A549 (cell line): ENCODE data around the gene TXNRD1. TPM values are rescaled to one million over a fixed set of nuclear protein-coding genes. Genes with fewer than 3 reads are reported as not detected.
A peak's percentile ranks its signal among the peaks of the same experiment; 100 is the strongest.

ENCODE experiments used
- ATAC-seq, 2 experiments: fragments of 200-7000 bp in 1 of 2; fragments of >200 bp in 1 of 2; cut with Nextera tagmentation in 1 of 2; cut with Tn5 transposase in 1 of 2; 3 replicates each; pipeline versions ENCODE4 v1.8.0 to v1.9.1; 2018 to 2020; ENCODE audit warnings: mild to moderate bottlenecking in 1 of 2, moderate library complexity in 1 of 2
- CTCF ChIA-PET: fragments of 300-600 bp; sonication (Branson Sonifier 250); formaldehyde crosslinking; extraction: SDS; loops from one replicate; lab custom pipeline; 2021; ENCODE audit warnings: antibody characterized with exemption, inconsistent platforms; lab: Yijun Ruan, JAX
- POLR2A ChIA-PET: fragments of 350-600 bp; formaldehyde crosslinking; extraction: SDS; loops from one replicate; lab custom pipeline; 2021; ENCODE audit warnings: antibody characterized with exemption, inconsistent platforms; lab: Yijun Ruan, JAX
- DNase-seq, 2 experiments: peaks; one replicate each; pipeline versions ENCODE4 v3.0.0 to v3.0.0-alpha.2; 2011 to 2016; ENCODE audit warnings: low read depth in 1 of 2, low spot score in 1 of 2
- FAIRE-seq: peaks from 2 replicates; lab custom pipeline; 2011; peaks lifted over from hg19 to GRCh38; lab: Jason Lieb, UNC
- H3K27ac ChIP-seq, 2 experiments: fragments of >200 bp; sonication (Bioruptor Twin); formaldehyde crosslinking; 3 replicates each; pipeline ENCODE4 v1.5.1; 2016 to 2017
- H3K4me1 ChIP-seq: fragments of >200 bp; sonication (Bioruptor Twin); formaldehyde crosslinking; 3 replicates; pipeline ENCODE4 v1.6.1; 2016
- H3K4me2 ChIP-seq: fragments of >200 bp; sonication (Bioruptor Twin); formaldehyde crosslinking; 3 replicates; pipeline ENCODE4 v1.6.1; 2016
- H3K4me3 ChIP-seq: fragments of >200 bp; sonication (Bioruptor Twin); formaldehyde crosslinking; 3 replicates; pipeline ENCODE4 v1.5.1; 2016
- H3K9me3 ChIP-seq: fragments of >200 bp; sonication (Bioruptor Twin); formaldehyde crosslinking; 3 replicates; pipeline ENCODE4 v1.6.1; 2016
- ATOH8 ChIP-seq: fragments of 250-450 bp; sonication (Bioruptor Pico); IDR thresholded peaks from 2 replicates; pipeline ENCODE4 v1.5.0; 2020; ENCODE audit warnings: low read depth, mild to moderate bottlenecking, moderate library complexity
- BCL3 ChIP-seq: fragments of >200 bp; sonication (Bioruptor Twin); formaldehyde crosslinking; IDR thresholded peaks from 3 replicates; pipeline ENCODE4 v1.6.1; 2016
- CBX8 ChIP-seq: fragments of 200-600 bp; sonication (generic); IDR thresholded peaks from 2 replicates; pipeline ENCODE4 v1.6.1; 2016
- EHMT2 ChIP-seq: fragments of 200-600 bp; sonication (generic); IDR thresholded peaks from 2 replicates; pipeline ENCODE4 v1.6.1; 2016; ENCODE audit warnings: antibody characterized with exemption, low read depth, mild to moderate bottlenecking, moderate library complexity
- FOSB ChIP-seq: fragments of 250-450 bp; sonication (Bioruptor Pico); IDR thresholded peaks from 2 replicates; pipeline ENCODE4 v1.5.0; 2020; ENCODE audit warnings: mild to moderate bottlenecking, moderate library complexity
- FOSL2 ChIP-seq, 2 experiments: fragments of 450-650 bp in 1 of 2; fragments of >200 bp in 1 of 2; sonication (Bioruptor Twin) in 1 of 2; formaldehyde crosslinking; IDR thresholded peaks; 2 replicates each; pipeline versions ENCODE4 v1.5.0 to v1.6.1; 2016 to 2020; ENCODE audit warnings: mild to moderate bottlenecking in 1 of 2, moderate library complexity in 1 of 2
- FOXS1 ChIP-seq: fragments of 250-450 bp; sonication (Bioruptor Pico); IDR thresholded peaks from 2 replicates; pipeline ENCODE4 v1.5.0; 2020; ENCODE audit warnings: mild to moderate bottlenecking, moderate library complexity
- HDAC2 ChIP-seq: fragments of 200-600 bp; sonication (generic); IDR thresholded peaks from 2 replicates; pipeline ENCODE4 v1.6.1; 2016
- HMGXB4 ChIP-seq: fragments of 250-450 bp; sonication (Bioruptor Pico); IDR thresholded peaks from 2 replicates; pipeline ENCODE4 v1.5.0; 2021; ENCODE audit warnings: mild to moderate bottlenecking, moderate library complexity, borderline replicate concordance
- HOXB5 ChIP-seq: fragments of 250-450 bp; sonication (Bioruptor Pico); IDR thresholded peaks from 2 replicates; pipeline ENCODE4 v1.5.0; 2020; ENCODE audit warnings: mild to moderate bottlenecking, moderate library complexity
- JUN ChIP-seq, 2 experiments: fragments of >200 bp; sonication (Bioruptor Twin); formaldehyde crosslinking; IDR thresholded peaks; 2 replicates in 1 of 2; 3 replicates in 1 of 2; pipeline ENCODE4 v1.6.1; 2016 to 2017
- MAFK ChIP-seq: fragments of 450-650 bp; IDR thresholded peaks from 2 replicates; pipeline ENCODE4 v1.6.1; 2014; ENCODE audit not compliant: partially characterized antibody
- MAX ChIP-seq: IDR thresholded peaks from 2 replicates; pipeline ENCODE4 v1.6.1; 2012
- POLR2AphosphoS2 ChIP-seq: conservative IDR thresholded peaks from 2 replicates; pipeline ENCODE4 v1.6.1; 2012; ENCODE audit warnings: low read length, improper control_type of control experiment, inconsistent platforms
- RCOR1 ChIP-seq: fragments of 150-350 bp; IDR thresholded peaks from 2 replicates; pipeline ENCODE4 v1.6.1; 2014; ENCODE audit warnings: antibody characterized with exemption, low read length, low read depth
- REST ChIP-seq: fragments of 200-600 bp; sonication (generic); IDR thresholded peaks from 2 replicates; pipeline ENCODE4 v1.6.1; 2016; ENCODE audit warnings: antibody characterized with exemption, mild to moderate bottlenecking, moderate library complexity
- TFCP2L1 ChIP-seq: fragments of 250-450 bp; sonication (Bioruptor Pico); IDR thresholded peaks from 2 replicates; pipeline ENCODE4 v1.5.0; 2021; ENCODE audit warnings: mild to moderate bottlenecking
- TP53 ChIP-seq: fragments of 250-450 bp; sonication (Bioruptor Pico); IDR thresholded peaks from 2 replicates; pipeline ENCODE4 v1.5.0; 2021; ENCODE audit warnings: mild to moderate bottlenecking, moderate library complexity
- ZSCAN20 ChIP-seq: fragments of 250-450 bp; sonication (Bioruptor Pico); IDR thresholded peaks from 2 replicates; pipeline ENCODE4 v1.8.0; 2022; ENCODE audit warnings: mild to moderate bottlenecking, moderate library complexity
- WGBS: methylation state at CpG from one replicate; pipeline ENCODE4 v1.1.6; 2017; ENCODE audit errors: missing lambda C conversion rate; 5-methylcytosine and 5-hydroxymethylcytosine counted together
- polyA plus RNA-seq, 4 experiments: library from polyadenylated mRNA; depleted of rRNA in 3 of 4; stranded (reverse); fragments of >200 nt; fragmentation: RNase III in 1 of 4; extraction: RNeasy Plus Mini Kit Qiagen cat#74134 plus additional on column Dnase treatment in 1 of 4; gene quantifications; 2 replicates in 3 of 4; 3 replicates in 1 of 4; pipeline ENCODE4 v1.2.3, GENCODE V29; 2011 to 2017
- TF ChIP-seq, protein P1 (sequence below): fragments of >200 bp; sonication (Bioruptor Twin); formaldehyde crosslinking; IDR thresholded peaks from 2 replicates; pipeline ENCODE4 v1.6.1; 2016

The TXNRD1 gene
- polyA plus RNA-seq, 2 of the 4 experiments (the other 2 are of a cell fraction) = 899 to 1,230 TPM

GRCh38 chr12:104316936-104317335, 101.4 kb downstream of the TXNRD1 start (continued):
- TF ChIP-seq MAX = no peak
- TF ChIP-seq, all 56 proteins: peak for 4

DNA sequence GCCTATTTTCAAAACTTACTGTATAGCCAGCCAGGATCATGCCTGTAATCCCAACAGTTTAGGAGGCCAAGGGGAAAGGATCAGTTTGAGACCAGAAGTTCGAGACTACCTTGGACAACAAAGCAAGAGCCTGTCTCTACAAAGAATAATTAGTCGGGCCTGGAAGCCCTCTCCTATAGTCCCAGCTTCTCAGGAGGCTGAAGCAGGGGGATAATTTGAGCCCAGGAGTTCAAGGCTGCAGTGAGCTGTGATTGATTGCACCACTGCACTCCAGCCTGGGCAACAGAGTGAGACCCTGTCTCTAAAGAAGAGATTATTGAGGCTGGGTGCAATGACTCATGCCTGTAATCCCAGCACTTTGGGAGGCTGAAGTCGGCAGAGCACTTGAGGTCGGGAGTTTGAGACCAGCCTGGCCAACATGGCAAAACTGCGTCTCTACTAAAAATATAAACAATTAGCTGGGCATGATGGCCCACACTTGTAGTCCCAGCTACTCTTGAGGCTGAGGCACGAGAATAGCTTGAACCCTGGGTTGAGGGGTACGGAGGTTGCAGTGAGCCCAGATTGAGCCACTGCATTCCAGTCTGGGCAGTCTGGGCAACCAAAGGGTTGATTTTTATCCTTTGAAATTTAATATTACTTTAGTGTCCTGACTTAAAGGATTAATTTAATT, 102.1 kb downstream of the TXNRD1 start:
- ATAC-seq (peak in 1 of 2 experiments; percentile 6; a peak in 3 of 6 replicates), FAIRE-seq (no peak), DNase-seq (peak in 1 of 2 experiments; percentile 41)
- TF ChIP-seq RCOR1 (no peak), REST (no peak), HDAC2 (no peak), JUN (IDR thresholded peaks at IDR 0.05) (peak in 1 of 2 experiments; percentile 54; a peak in 3 of 5 replicates), FOSL2 (IDR thresholded peaks at IDR 0.05) (no peak; the same call in 1 of the 2 replicates), FOSL2 (CRISPR knock-in tag; IDR thresholded peaks at IDR 0.05) (peak; percentile 65), TP53 (CRISPR knock-in tag) (peak; percentile 18; the same call in 1 of the 2 replicates), TFCP2L1 (CRISPR knock-in tag) (0 out of 2 replicates have a peak, but pooled peaks have one; percentile 61), HMGXB4 (CRISPR knock-in tag) (0 out of 2 replicates have a peak, but pooled peaks have one; percentile 49), ATOH8 (CRISPR knock-in tag) (no peak), EHMT2 (no peak), MAFK (no peak), FOXS1 (CRISPR knock-in tag) (no peak), BCL3 (no peak), CBX8 (no peak), HOXB5 (CRISPR knock-in tag) (no peak), FOSB (CRISPR knock-in tag) (0 out of 2 replicates have a peak, but pooled peaks have one; percentile 18), POLR2AphosphoS2 (peak; percentile 86), ZSCAN20 (CRISPR knock-in tag) (no peak)
- TF ChIP-seq, protein P1, sequence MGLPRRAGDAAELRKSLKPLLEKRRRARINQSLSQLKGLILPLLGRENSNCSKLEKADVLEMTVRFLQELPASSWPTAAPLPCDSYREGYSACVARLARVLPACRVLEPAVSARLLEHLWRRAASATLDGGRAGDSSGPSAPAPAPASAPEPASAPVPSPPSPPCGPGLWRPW = no peak
- ChIA-PET POLR2A (interaction anchor here (1.2 to 1.4 kb wide), 2 partner anchors 9 to 15 kb away, joined by 3 read pairs; no protein-coding TSS in a partner anchor), CTCF (interaction anchor here (1.4 kb wide), 1 partner anchor 9 kb away, joined by 4 read pairs; no protein-coding TSS in a partner anchor)
- Histone ChIP-seq H3K9me3 (no peaks in the 10 kb centered on the region), H3K27ac (peak overlapping the region in 1 of 2 experiments; percentile 64; a peak in 3 of 6 replicates), H3K4me2 (peak overlapping the region; percentile 97), H3K4me3 (no peak overlapping the region), H3K4me1 (peaks cover 100% of the 10 kb centered on the region)
- 44% methylated on average over 7 of the region's 7 CpGs for WGBS
